Heart right ventricle (tissue), 16 donors: ENCODE measurements around the gene FUT1. TPM values are rescaled to one million over a fixed set of nuclear protein-coding genes. Genes with fewer than 3 reads are reported as not detected.

ENCODE experiments used
- ATAC-seq, 8 donors: fragments of 200-7000 bp; cut with Tn5 transposase; one replicate each; pipeline ENCODE4 v1.9.1; 2020; ENCODE audit warnings: mild to moderate bottlenecking in 8 of 8, moderate library complexity in 8 of 8, moderate number of reproducible peaks in 1 of 8
- DNase-seq, 2 donors: peaks; one replicate each; pipeline ENCODE4 v3.0.0-alpha.2; 2020
- H3K27ac ChIP-seq, 10 donors: fragments of 200-600 bp; sonication (generic) in 2 of 10; one replicate each; pipeline versions ENCODE4 v1.5.0 to v1.8.0; 2020 to 2022; ENCODE audit warnings: mild to moderate bottlenecking in 3 of 10
- H3K27me3 ChIP-seq, 7 donors: fragments of 200-600 bp; one replicate each; pipeline ENCODE4 v1.8.0; 2021 to 2022; ENCODE audit warnings: mild to moderate bottlenecking in 2 of 7
- H3K36me3 ChIP-seq, 9 donors: fragments of 200-600 bp; sonication (generic) in 1 of 9; one replicate each; pipeline versions ENCODE4 v1.5.0 to v1.8.0; 2020 to 2022; ENCODE audit warnings: mild to moderate bottlenecking in 2 of 9
- H3K4me1 ChIP-seq, 9 donors: fragments of 200-600 bp; sonication (generic) in 1 of 9; one replicate each; pipeline versions ENCODE4 v1.5.0 to v1.8.0; 2020 to 2022; ENCODE audit warnings: mild to moderate bottlenecking in 4 of 9
- H3K4me3 ChIP-seq, 10 donors: fragments of 200-600 bp; sonication (generic) in 2 of 10; one replicate each; pipeline versions ENCODE4 v1.5.0 to v1.8.0; 2020 to 2022; ENCODE audit warnings: mild to moderate bottlenecking in 7 of 10, moderate library complexity in 2 of 10
- H3K9me3 ChIP-seq, 11 donors: fragments of 200-600 bp in 10 of 11; sonication (generic) in 2 of 11; one replicate each; pipeline versions ENCODE4 v1.5.0 to v1.8.0; 2013 to 2022; ENCODE audit warnings: mild to moderate bottlenecking in 2 of 11, control low read depth in 1 of 11, moderate library complexity in 1 of 11
- CTCF ChIP-seq, 9 donors: fragments of 200-600 bp; sonication (generic) in 2 of 9; IDR thresholded peaks; one replicate each; pipeline versions ENCODE4 v1.5.0 to v1.8.0; 2021 to 2022; ENCODE audit warnings: antibody characterized with exemption in 9 of 9, mild to moderate bottlenecking in 5 of 9, moderate library complexity in 1 of 9
- WGBS, 2 donors: extraction: QIAGEN DNeasy Blood & Tissue Kit; methylation state at CpG; one replicate each; pipeline ENCODE4 v1.1.7; 2013; ENCODE audit warnings: inconsistent platforms in 1 of 2; 5-methylcytosine and 5-hydroxymethylcytosine counted together
- intact Hi-C, 10 donors: fragments of 100-400 bp; cut with DNase I; formaldehyde crosslinking; loops; one replicate each; pipeline versions ENCODE4 v1.11.1 to v1.14.2; 2022
- polyA plus RNA-seq, 2 donors: library from polyadenylated mRNA; stranded (reverse); fragments of 200-250 nt; gene quantifications; one replicate each; pipeline ENCODE4 v1.2.3, GENCODE V29; 2013
- total RNA-seq, 10 donors: library from RNA; stranded (reverse); fragmentation: NEBNext Ultra II Directional in 3 of 10; extraction: Animal tissue kit (Norgen Biotek cat#: 25700) in 3 of 10; gene quantifications; one replicate each; pipeline versions ENCODE4 v1.2.1 to v1.2.4, GENCODE V29; 2021 to 2023
- donor health status: Arrhythmogenic right ventricular cardiomyopathy.
- donor health status: ischemic (EF 13 %, LVEDD 7.1; RV severe dilation, severe dysfunction).
- donor health status: healthy with polysubstance abuse.
- donor health status: DM: no; HTN: yes; CAD: no.
- donor health status: DM: no; HTN: no; CAD: no.
- donor health status: ischemic (EF 25% LVEDD 6.9; RV normal size, moderate dysfunction).
- donor health status: ischemic (EF 25% LVEDD 5.7; RV mildly dilated, moderate dysfunction).
- donor health status: healthy.
- donor health status: DM: yes; HTN: yes; CAD: no.
- donor health status: Ischemic cardiomyopathy.
- donor health status: ischemic (EF 35%, LVEDD 5.7; RV mildly dilated, moderate dysfunction).
- donor health status: nonischemic (EF 11% LVEDD 7.7; RV severe dilation, severe dysfunction).
- donor health status: DM: yes; HTN: yes; CAD: no.
- donor health status: PGD.
- donor health status: ischemic (EF 29% LVEDD 5.4; RV normal size, mild dysfunction).
- donor health status: nonischemic (EF 23%, LVEDD 6.1; RV moderate dilation, normal function).

FUT1 gene
- total and polyA plus RNA-seq, 12 donors: 1.8 to 5.7 (median 2.7) TPM

GRCh38 chr19:48797103-48797502 is 44.7 kb upstream of the FUT1 start:
- no peak overlapping the region for H3K4me3 ChIP-seq
- intact Hi-C loops: loop anchor here in 5 of 10 donors (5.0 to 10.0 kb wide), 3 partner anchors 170 to 178 kb away; partner anchors contain the start of gene FTL (in 2 of the 5)
- TF ChIP-seq CTCF (IDR thresholded peaks at IDR 0.05): no peak
- DNase-seq (no peak), ATAC-seq (no peak)
- H3K9me3 ChIP-seq: no peaks in the 10 kb centered on the region
- no peak overlapping the region for H3K27ac ChIP-seq
- H3K27me3 ChIP-seq: no peaks in the 10 kb centered on the region
- WGBS, 2 donors: 90% methylated on average over 7 of the region's 7 CpGs
- H3K4me1 ChIP-seq: peaks cover 0 to 18% (median 6%) of the 10 kb centered on the region in 9 donors
- peaks cover 0 to 11% (median 0%) of the 10 kb centered on the region in 9 donors for H3K36me3 ChIP-seq

DNA sequence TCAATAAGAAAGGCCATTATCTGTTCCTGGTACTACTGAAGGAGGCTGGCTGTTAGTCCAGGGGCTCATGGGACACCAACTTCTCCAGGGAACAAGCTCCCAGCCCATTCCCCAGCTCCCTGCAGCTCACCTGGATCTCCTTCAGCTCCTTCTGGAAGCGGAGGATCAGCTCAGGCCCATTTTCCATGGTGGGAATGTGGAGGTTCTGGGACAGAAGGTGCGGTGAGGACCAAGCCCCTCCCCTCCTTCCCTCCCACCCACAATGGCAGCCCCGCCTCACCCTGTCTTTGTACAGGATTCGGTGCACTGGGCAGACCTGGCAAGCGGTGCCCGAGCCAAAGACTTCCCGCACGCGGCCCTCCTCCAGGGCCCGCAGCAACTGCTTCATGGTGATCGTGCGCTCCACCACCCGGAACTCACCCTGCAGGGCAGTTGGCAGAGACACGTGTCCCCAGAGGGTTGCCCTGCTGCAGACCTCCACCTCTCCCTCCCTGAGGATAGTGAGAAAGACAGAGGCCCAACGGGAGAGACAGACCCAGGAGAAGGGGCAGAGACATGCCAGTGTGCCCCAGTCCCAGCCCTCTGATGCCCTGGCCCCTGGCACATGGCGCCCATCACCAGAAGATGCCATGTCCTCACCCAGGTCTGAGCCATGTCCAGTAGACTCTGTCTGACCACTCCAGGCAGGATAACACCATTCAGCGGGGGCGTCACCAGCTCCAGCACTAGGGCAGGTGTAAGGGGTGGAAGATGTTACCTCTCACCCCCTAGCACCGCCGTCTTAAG is 44.0 kb upstream of the FUT1 start:
- intact Hi-C loops: loop anchor here in 5 of 10 donors (5.0 to 10.0 kb wide), 3 partner anchors 171 to 178 kb away; partner anchors contain the start of gene FTL (in 2 of the 5)
- no peaks in the 10 kb centered on the region for H3K27me3 ChIP-seq
- 88 to 91% methylated on average over 20 of the region's 20 CpGs for WGBS, 2 donors
- H3K4me3 ChIP-seq: no peak overlapping the region
- no peaks in the 10 kb centered on the region for H3K9me3 ChIP-seq
- no peak for ATAC-seq
- peak overlapping the region in 9 of 10 donors; percentile 54 to 88 (median 73) for H3K27ac ChIP-seq
- H3K4me1 ChIP-seq: peaks cover 0 to 18% (median 6%) of the 10 kb centered on the region in 9 donors
- no peak for DNase-seq
- no peak for TF ChIP-seq CTCF (IDR thresholded peaks at IDR 0.05)
- peaks cover 0 to 11% (median 0%) of the 10 kb centered on the region in 9 donors for H3K36me3 ChIP-seq

DNA sequence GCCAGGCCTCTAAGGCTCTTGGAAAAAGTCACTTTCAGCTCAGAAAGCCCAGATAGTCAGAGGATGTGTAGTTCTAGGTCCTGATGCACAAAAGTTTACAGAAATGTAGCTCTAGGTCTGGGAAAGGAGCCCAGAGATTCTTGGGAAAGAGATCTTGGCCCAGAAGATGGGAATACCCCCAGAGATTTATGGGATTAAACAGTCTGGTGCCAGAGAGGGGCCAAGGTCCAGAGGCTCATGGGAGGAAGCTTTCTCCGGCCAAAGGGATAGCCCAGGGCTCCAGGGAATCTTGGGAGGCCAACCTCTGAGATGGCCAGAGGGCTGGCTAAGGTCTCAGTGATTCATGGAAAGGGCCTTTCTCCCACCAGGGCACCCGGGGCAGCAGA is 43.2 kb upstream of the FUT1 start:
- Histone ChIP-seq H3K27me3 (no peaks in the 10 kb centered on the region), H3K4me1 (peaks cover 0 to 18% (median 6%) of the 10 kb centered on the region in 9 donors), H3K4me3 (peak overlapping the region in 1 of 10 donors; percentile 65), H3K27ac (peak overlapping the region in 9 of 10 donors; percentile 54 to 88 (median 73)), H3K36me3 (peaks cover 0 to 11% (median 0%) of the 10 kb centered on the region in 9 donors), H3K9me3 (no peaks in the 10 kb centered on the region)
- ATAC-seq (peak; percentile 17 to 62 (median 36)), DNase-seq (peak; percentile 53 to 61)
- intact Hi-C loops: loop anchor here in 9 of 10 donors (1.0 to 10.0 kb wide), 8 partner anchors 15 to 179 kb away; partner anchors contain the start of genes HSD17B14 (in 5 of the 9), FTL (in 2 of the 9) and BCAT2 (in 1 of the 9)
- no peak for TF ChIP-seq CTCF (IDR thresholded peaks at IDR 0.05)
- WGBS, 2 donors: 51 to 56% methylated on average over 2 of the region's 2 CpGs

- TF ChIP-seq CTCF (IDR thresholded peaks at IDR 0.05): peak; percentile 90 to 100 (median 97)
- peak; percentile 88 to 95 for DNase-seq
- Histone ChIP-seq H3K9me3 (no peaks in the 10 kb centered on the region), H3K4me1 (peaks cover 0 to 18% (median 6%) of the 10 kb centered on the region in 9 donors), H3K4me3 (peak overlapping the region in 9 of 10 donors; percentile 35 to 66 (median 59)), H3K27me3 (no peaks in the 10 kb centered on the region), H3K36me3 (peaks cover 0 to 11% (median 0%) of the 10 kb centered on the region in 9 donors), H3K27ac (peak overlapping the region; percentile 3 to 88 (median 70))
- intact Hi-C loops: loop anchor here in 9 of 10 donors (1.0 to 10.0 kb wide), 8 partner anchors 16 to 180 kb away; partner anchors contain the start of genes HSD17B14 (in 5 of the 9), FTL (in 2 of the 9) and BCAT2 (in 1 of the 9)
- ATAC-seq: peak; percentile 95 to 100 (median 98)
- WGBS, 2 donors: 2 to 3% methylated on average over 38 of the region's 38 CpGs
These were observed 42.7 kb upstream of the FUT1 start for GRCh38 chr19:48795055-48795684.
